HepG2 (cell line): ENCODE measurements around the gene HSD11B1L. TPM values are rescaled to one million over a fixed set of nuclear protein-coding genes. Genes with fewer than 3 reads are reported as not detected.

ENCODE experiments used
- ATAC-seq: fragments of 200-7000 bp; cut with Tn5 transposase; 3 replicates; pipeline ENCODE4 v1.9.1; 2020; ENCODE audit warnings: mild to moderate bottlenecking, moderate library complexity
- BruUV-seq: library from RNA; stranded (reverse); fragments of 400-500 nt; replicated peaks from 2 replicates; lab custom pipeline; 2021; lab: Mats Ljungman, UMichigan
- CTCF ChIA-PET: fragments of 300-600 bp; formaldehyde crosslinking; extraction: SDS; loops from one replicate; lab custom pipeline; 2021; ENCODE audit warnings: low total read pairs, inconsistent platforms, low intra/inter-chr PET ratio; lab: Yijun Ruan, JAX
- POLR2A ChIA-PET: fragments of 350-600 bp; sonication (Branson Sonifier 250); formaldehyde crosslinking; loops from one replicate; lab custom pipeline; 2020; ENCODE audit warnings: antibody characterized with exemption, inconsistent platforms; lab: Yijun Ruan, JAX
- DNase-seq: peaks from one replicate; pipeline ENCODE4 v3.0.0-alpha.2; 2015; ENCODE audit warnings: low spot score
- FAIRE-seq: peaks from 3 replicates; lab custom pipeline; 2011; peaks lifted over from hg19 to GRCh38; lab: Jason Lieb, UNC
- H2AFZ ChIP-seq: one replicate; pipeline ENCODE4 v1.6.1; 2011; ENCODE audit warnings: low read length, inconsistent platforms
- H3K27ac ChIP-seq: fragments of 300-600 bp; 3 replicates; pipeline ENCODE4 v1.8.0; 2011; ENCODE audit warnings: mixed run types, mild to moderate bottlenecking, mixed read lengths, low read length, inconsistent platforms; ENCODE audit not compliant: insufficient read depth; ENCODE audit errors: extremely low read length
- H3K27me3 ChIP-seq, 2 experiments: fragments of 200-600 bp in 1 of 2; 2 replicates in 1 of 2; 3 replicates in 1 of 2; pipeline versions ENCODE4 v1.6.0 to v1.8.0; 2011; ENCODE audit warnings: low read length in 2 of 2, mild to moderate bottlenecking in 2 of 2, moderate library complexity in 2 of 2, inconsistent platforms in 1 of 2; ENCODE audit not compliant: insufficient read depth in 2 of 2, control insufficient read depth in 1 of 2
- H3K36me3 ChIP-seq, 2 experiments: fragments of 200-600 bp in 1 of 2; replicated peaks in 1 of 2; 2 replicates in 1 of 2; 3 replicates in 1 of 2; pipeline versions ENCODE4 v1.5.1 to v1.8.0; 2011; ENCODE audit warnings: low read length in 2 of 2, inconsistent platforms in 1 of 2; ENCODE audit not compliant: insufficient read depth in 2 of 2, control insufficient read depth in 1 of 2
- H3K4me1 ChIP-seq: 2 replicates; pipeline ENCODE4 v1.5.1; 2012; ENCODE audit warnings: low read length, inconsistent platforms; ENCODE audit not compliant: insufficient read depth
- H3K4me2 ChIP-seq: 2 replicates; pipeline ENCODE4 v1.6.0; 2011; ENCODE audit warnings: low read depth, low read length, inconsistent platforms
- H3K4me3 ChIP-seq, 3 experiments: fragments of 200-600 bp in 1 of 3; sonication (generic), shearing (Covaris generic) in 1 of 3; replicated peaks in 1 of 3; 2 replicates each; pipeline ENCODE4 v1.5.1; 2011 to 2016; ENCODE audit warnings: low read length in 3 of 3, inconsistent platforms in 2 of 3, low read depth in 2 of 3, mild to moderate bottlenecking in 2 of 3, control low read depth in 1 of 3, mixed read lengths in 1 of 3; ENCODE audit not compliant: insufficient read depth in 1 of 3
- H3K79me2 ChIP-seq: one replicate; pipeline ENCODE4 v1.6.1; 2011; ENCODE audit warnings: low read length, inconsistent platforms; ENCODE audit not compliant: insufficient read depth
- H3K9ac ChIP-seq: 2 replicates; pipeline ENCODE4 v1.6.0; 2011; ENCODE audit warnings: mild to moderate bottlenecking, low read depth, low read length, inconsistent platforms; ENCODE audit not compliant: insufficient read depth
- H3K9me3 ChIP-seq: 2 replicates; pipeline ENCODE4 v1.5.1; 2012; ENCODE audit warnings: mild to moderate bottlenecking, low read length
- H4K20me1 ChIP-seq: 2 replicates; pipeline ENCODE4 v1.6.0; 2011; ENCODE audit warnings: inconsistent platforms, mild to moderate bottlenecking, low read length, moderate library complexity; ENCODE audit not compliant: insufficient read depth
- HNF1B ChIP-seq: sonication (generic); formaldehyde crosslinking; IDR thresholded peaks from 2 replicates; pipeline ENCODE4 v1.5.1; 2020; ENCODE audit warnings: mild to moderate bottlenecking, moderate library complexity, missing genetic modification reagents
- ISX ChIP-seq: sonication (generic); formaldehyde crosslinking; conservative IDR thresholded peaks from 2 replicates; pipeline ENCODE4 v1.5.0; 2020; ENCODE audit warnings: missing genetic modification reagents
- KMT2A ChIP-seq: sonication (generic); formaldehyde crosslinking; IDR thresholded peaks from 2 replicates; pipeline ENCODE4 v1.4.0; 2020; ENCODE audit warnings: missing genetic modification reagents
- MAFF ChIP-seq: IDR thresholded peaks from 2 replicates; pipeline ENCODE4 v1.6.1; 2011; ENCODE audit warnings: low read depth, low read length, improper control_type of control experiment
- MXD3 ChIP-seq: IDR thresholded peaks from 2 replicates; pipeline ENCODE4 v1.6.1; 2016; ENCODE audit warnings: mild to moderate bottlenecking, missing biosample characterization, missing genetic modification reagents
- PCBP1 ChIP-seq: fragments of 200-400 bp; formaldehyde crosslinking; IDR thresholded peaks from 2 replicates; pipeline ENCODE4 v1.6.1; 2017; ENCODE audit warnings: mild to moderate bottlenecking, low read depth, low read length, borderline replicate concordance
- SIN3A ChIP-seq: IDR thresholded peaks from 2 replicates; pipeline ENCODE4 v1.6.1; 2011; ENCODE audit warnings: low read depth, mild to moderate bottlenecking, control low read depth, low read length, borderline replicate concordance
- SNAPC4 ChIP-seq: sonication (generic); formaldehyde crosslinking; IDR thresholded peaks from 2 replicates; pipeline ENCODE4 v1.4.0; 2020; ENCODE audit warnings: mild to moderate bottlenecking, missing genetic modification reagents
- TEF ChIP-seq: sonication (generic); formaldehyde crosslinking; IDR thresholded peaks from 2 replicates; pipeline ENCODE4 v1.5.0; 2020; ENCODE audit warnings: missing genetic modification reagents
- ZFP36L1 ChIP-seq: sonication (generic); formaldehyde crosslinking; IDR thresholded peaks from 2 replicates; pipeline ENCODE4 v1.8.0; 2022; ENCODE audit warnings: mild to moderate bottlenecking, missing genetic modification reagents, moderate library complexity
- ZFP36L2 ChIP-seq: sonication (generic); formaldehyde crosslinking; IDR thresholded peaks from 2 replicates; pipeline ENCODE4 v1.4.0; 2020; ENCODE audit warnings: missing genetic modification reagents
- ZNF282 ChIP-seq: fragments of 450-650 bp; IDR thresholded peaks from 2 replicates; pipeline ENCODE4 v1.6.1; 2018; ENCODE audit not compliant: partially characterized antibody
- ZNF607 ChIP-seq: sonication (generic); formaldehyde crosslinking; IDR thresholded peaks from 2 replicates; pipeline ENCODE4 v1.5.1; 2020; ENCODE audit warnings: missing genetic modification reagents, mild to moderate bottlenecking, borderline replicate concordance
- ZSCAN9 ChIP-seq: IDR thresholded peaks from 2 replicates; pipeline ENCODE4 v1.6.1; 2016; ENCODE audit warnings: borderline replicate concordance
- WGBS: methylation state at CpG from one replicate; pipeline ENCODE4 v1.1.6; 2017; ENCODE audit warnings: low lambda C conversion rate; 5-methylcytosine and 5-hydroxymethylcytosine counted together
- in situ Hi-C: cut with HindIII; loops from 2 replicates; pipeline ENCODE4 v1.10.0; 2017; ENCODE audit warnings: low pct_unique_long_range_greater_than_20kb; ENCODE audit not compliant: extremely low pct_ligation_motif_present
- intact Hi-C: fragments of 100-400 bp; cut with micrococcal nuclease; formaldehyde crosslinking; loops from one replicate; pipeline ENCODE4 v1.10.0; 2022; ENCODE audit not compliant: unreplicated experiment
- polyA plus RNA-seq, 8 experiments: library from polyadenylated mRNA; depleted of rRNA in 3 of 8; stranded (reverse) in 7 of 8; unstranded in 1 of 8; fragments of >200 nt; fragmentation: Illumina TruSeq in 4 of 8; extraction: Trizol in 4 of 8; gene quantifications; 2 replicates each; pipeline versions ENCODE4 v1.2.1 to v1.2.3, GENCODE V29; 2011 to 2016; ENCODE audit warnings: low read depth in 4 of 8, missing spikeins in 1 of 8, mixed read lengths in 1 of 8; ENCODE audit not compliant: insufficient read depth in 1 of 8
- total RNA-seq, 5 experiments: library from RNA; depleted of rRNA; stranded (reverse); fragments of >200 nt; fragmentation: Illumina TruSeq; extraction: Trizol; gene quantifications; 2 replicates each; pipeline ENCODE4 v1.2.3, GENCODE V29; 2016; ENCODE audit warnings: low read depth in 1 of 5

HSD11B1L gene
- total and polyA plus RNA-seq, 2 of the 13 experiments (the other 11 are each of a cell fraction or from before 2014, with no cell fraction given): 2.8 to 3.9 TPM

GRCh38 chr19:5719274-5719960, 38.6 kb downstream of the HSD11B1L start:
- BruUV-seq: TSS peak; percentile 98
- Histone ChIP-seq H3K27me3 (no peaks in the 10 kb centered on the region; a peak in 1 of 5 replicates), H3K27ac (peak overlapping the region; percentile 95), H3K36me3 (peaks cover 3 to 23% of the 10 kb centered on the region in 2 experiments; a peak in 3 of 5 replicates), H4K20me1 (peaks cover 20% of the 10 kb centered on the region), H3K79me2 (peaks cover 47% of the 10 kb centered on the region), H2AFZ (no peak overlapping the region), H3K9me3 (no peaks in the 10 kb centered on the region), H3K4me2 (peak overlapping the region; percentile 92), H3K4me1 (peaks cover 31% of the 10 kb centered on the region), H3K9ac (peak overlapping the region; percentile 93), H3K4me3 (peak overlapping the region; percentile 78 to 99 (median 98))
- ATAC-seq (no peak; the same call in 2 of the 3 replicates), DNase-seq (no peak), FAIRE-seq (no peak)
- under 1% methylated on average over 14 of the region's 58 CpGs for WGBS
- intact Hi-C loops (loop anchor here (2.0 kb wide), 1 partner anchor 71 kb away; the partner anchor contains the start of gene DUS3L), in situ Hi-C loops (no loop called here)
- ChIA-PET CTCF (no interaction called here), POLR2A (interaction anchor here (0.8 to 4.7 kb wide), 19 partner anchors 8 to 928 kb away, joined by 3 to 95 read pairs (median 5); partner anchors contain the start of genes DUS3L, FEM1A, RPL36 and SAFB)
- no peak for TF ChIP-seq ZFP36L2 (CRISPR knock-in tag)
- 0 out of 2 replicates have a peak, but pooled peaks have one; percentile 0 for TF ChIP-seq TEF
- 0 out of 2 replicates have a peak, but pooled peaks have one; percentile 30 for TF ChIP-seq HNF1B (CRISPR knock-in tag)
- no peak for TF ChIP-seq ZNF607 (CRISPR knock-in tag)
- TF ChIP-seq MAFF: no peak
- no peak for TF ChIP-seq ISX (CRISPR knock-in tag)
- TF ChIP-seq PCBP1: no peak
- TF ChIP-seq SIN3A: peak; percentile 51; the same call in 1 of the 2 replicates
- TF ChIP-seq ZFP36L1 (CRISPR knock-in tag): 0 out of 2 replicates have a peak, but pooled peaks have one; percentile 18
- TF ChIP-seq KMT2A (CRISPR knock-in tag): peak; percentile 18; the same call in 1 of the 2 replicates
- no peak for TF ChIP-seq SNAPC4 (CRISPR knock-in tag)
- TF ChIP-seq MXD3 (CRISPR knock-in tag): no peak
- no peak for TF ChIP-seq ZNF282
- TF ChIP-seq ZSCAN9 (CRISPR knock-in tag): peak; percentile 17; the same call in 1 of the 2 replicates
